CD14-positive monocyte (primary cell): ENCODE measurements around the gene NR2F1. TPM values are rescaled to one million over a fixed set of nuclear protein-coding genes. Genes with fewer than 3 reads are reported as not detected.
A peak's percentile ranks its signal among the peaks of the same experiment; 100 is the strongest.

Experiments
- DNase-seq, 3 donors: peaks; one replicate each; pipeline ENCODE4 v3.0.0-alpha.2; 2011 to 2022
- H2AFZ ChIP-seq: 2 replicates; pipeline ENCODE4 v1.6.0; 2012; ENCODE audit warnings: mild to moderate bottlenecking, low read depth, low read length, inconsistent platforms; ENCODE audit not compliant: insufficient read depth, poor library complexity, severe bottlenecking
- H3K27ac ChIP-seq, 2 donors: 1 replicate in 1 of 2; 2 replicates in 1 of 2; pipeline ENCODE4 v1.5.1; 2012 to 2013; ENCODE audit warnings: low read length in 2 of 2, control low read depth in 1 of 2, inconsistent platforms in 1 of 2, low read depth in 1 of 2, mild to moderate bottlenecking in 1 of 2
- H3K27me3 ChIP-seq, 2 donors: one replicate each; pipeline versions ENCODE4 v1.6.0 to v1.6.1; 2011 to 2013; ENCODE audit warnings: low read length in 2 of 2; ENCODE audit not compliant: control insufficient read depth in 2 of 2, insufficient read depth in 2 of 2
- H3K36me3 ChIP-seq, 2 donors: replicated peaks in 1 of 2; 1 replicate in 1 of 2; 2 replicates in 1 of 2; pipeline versions ENCODE4 v1.5.1 to v1.6.1; 2012 to 2013; ENCODE audit warnings: low read length in 2 of 2, control low read depth in 1 of 2, inconsistent platforms in 1 of 2, mild to moderate bottlenecking in 1 of 2; ENCODE audit not compliant: insufficient read depth in 2 of 2, control insufficient read depth in 1 of 2
- H3K4me1 ChIP-seq, 2 donors: 1 replicate in 1 of 2; 2 replicates in 1 of 2; pipeline versions ENCODE4 v1.5.1 to v1.6.1; 2012 to 2013; ENCODE audit warnings: low read length in 2 of 2, control low read depth in 1 of 2, inconsistent platforms in 1 of 2, mild to moderate bottlenecking in 1 of 2, moderate library complexity in 1 of 2; ENCODE audit not compliant: insufficient read depth in 2 of 2, control insufficient read depth in 1 of 2
- H3K4me2 ChIP-seq: replicated peaks from 2 replicates; pipeline ENCODE3; 2012; ENCODE audit warnings: low read length, moderate library complexity, mild to moderate bottlenecking; ENCODE audit not compliant: poor library complexity, severe bottlenecking; ENCODE audit errors: extremely low read depth
- H3K4me3 ChIP-seq, 3 experiments: fragments of 200-600 bp in 1 of 3; sonication (generic) in 1 of 3; replicated peaks in 1 of 3; 1 replicate in 2 of 3; 2 replicates in 1 of 3; pipeline ENCODE4 v1.5.1; 2011 to 2013; ENCODE audit warnings: low read length in 3 of 3, mild to moderate bottlenecking in 3 of 3, control low read depth in 2 of 3, low read depth in 2 of 3, inconsistent platforms in 1 of 3, moderate library complexity in 1 of 3
- H3K79me2 ChIP-seq: 2 replicates; pipeline ENCODE4 v1.6.0; 2012; ENCODE audit warnings: mild to moderate bottlenecking, control low read depth, inconsistent platforms, low read length, moderate library complexity; ENCODE audit not compliant: insufficient read depth
- H3K9ac ChIP-seq: 2 replicates; pipeline ENCODE4 v1.6.0; 2017; ENCODE audit warnings: low read length, mild to moderate bottlenecking; ENCODE audit not compliant: insufficient read depth, poor library complexity, severe bottlenecking
- H3K9me3 ChIP-seq, 2 donors: replicated peaks in 1 of 2; 1 replicate in 1 of 2; 2 replicates in 1 of 2; pipeline versions ENCODE4 v1.5.1 to v1.6.1; 2012 to 2013; ENCODE audit warnings: low read length in 2 of 2, control low read depth in 1 of 2; ENCODE audit not compliant: control insufficient read depth in 1 of 2, insufficient read depth in 1 of 2
- H4K20me1 ChIP-seq: 2 replicates; pipeline ENCODE4 v1.6.0; 2012; ENCODE audit warnings: mild to moderate bottlenecking, low read length, control low read depth, moderate library complexity; ENCODE audit not compliant: insufficient read depth
- H3K27ac Mint-ChIP-seq, 7 donors: one replicate each; pipeline ENCODE4 v1.8.0; 2020; ENCODE audit warnings: mild to moderate bottlenecking in 7 of 7, mixed read lengths in 7 of 7, moderate library complexity in 6 of 7, inconsistent platforms in 2 of 7
- H3K27me3 Mint-ChIP-seq, 3 donors: one replicate each; pipeline ENCODE4 v1.8.0; 2021 to 2022; ENCODE audit warnings: low read depth in 3 of 3, mild to moderate bottlenecking in 3 of 3, mixed read lengths in 3 of 3, moderate library complexity in 3 of 3, inconsistent platforms in 1 of 3
- H3K36me3 Mint-ChIP-seq, 2 donors: one replicate each; pipeline ENCODE4 v1.8.0; 2020; ENCODE audit warnings: mixed read lengths in 2 of 2, inconsistent platforms in 1 of 2, mild to moderate bottlenecking in 1 of 2
- H3K4me1 Mint-ChIP-seq: one replicate; pipeline ENCODE4 v1.8.0; 2020; ENCODE audit warnings: mild to moderate bottlenecking, mixed read lengths
- H3K4me3 Mint-ChIP-seq, 2 donors: one replicate each; pipeline ENCODE4 v1.8.0; 2020; ENCODE audit warnings: mild to moderate bottlenecking in 2 of 2, mixed read lengths in 2 of 2, moderate library complexity in 1 of 2
- H3K9me3 Mint-ChIP-seq, 7 donors: one replicate each; pipeline ENCODE4 v1.8.0; 2020 to 2022; ENCODE audit warnings: mixed read lengths in 7 of 7, mild to moderate bottlenecking in 6 of 7, moderate library complexity in 6 of 7, inconsistent platforms in 2 of 7
- WGBS: methylation state at CpG from one replicate; pipeline ENCODE4 v1.1.5; 2013; ENCODE audit warnings: missing lambda C conversion rate; ENCODE audit not compliant: insufficient coverage; 5-methylcytosine and 5-hydroxymethylcytosine counted together
- intact Hi-C, 2 donors: fragments of 100-400 bp; cut with micrococcal nuclease; formaldehyde crosslinking; loops; one replicate each; pipeline versions ENCODE4 v1.15.0 to v1.15.1; 2023
- polyA plus RNA-seq, 3 donors: library from polyadenylated mRNA; depleted of rRNA in 1 of 3; unstranded in 2 of 3; stranded (reverse) in 1 of 3; fragments of 300-500 nt in 2 of 3; fragments of >200 nt in 1 of 3; fragmentation: Illumina TruSeq in 2 of 3; gene quantifications; 1 replicate in 2 of 3; 2 replicates in 1 of 3; pipeline ENCODE4 v1.2.3, GENCODE V29; 2012 to 2021
- TF ChIP-seq, protein P1 (sequence below): fragments of 200-600 bp; IDR thresholded peaks from one replicate; pipeline ENCODE4 v1.8.0; 2022; ENCODE audit warnings: antibody characterized with exemption, mild to moderate bottlenecking

NR2F1 gene
- polyA plus RNA-seq, 3 donors: not detected

DNA sequence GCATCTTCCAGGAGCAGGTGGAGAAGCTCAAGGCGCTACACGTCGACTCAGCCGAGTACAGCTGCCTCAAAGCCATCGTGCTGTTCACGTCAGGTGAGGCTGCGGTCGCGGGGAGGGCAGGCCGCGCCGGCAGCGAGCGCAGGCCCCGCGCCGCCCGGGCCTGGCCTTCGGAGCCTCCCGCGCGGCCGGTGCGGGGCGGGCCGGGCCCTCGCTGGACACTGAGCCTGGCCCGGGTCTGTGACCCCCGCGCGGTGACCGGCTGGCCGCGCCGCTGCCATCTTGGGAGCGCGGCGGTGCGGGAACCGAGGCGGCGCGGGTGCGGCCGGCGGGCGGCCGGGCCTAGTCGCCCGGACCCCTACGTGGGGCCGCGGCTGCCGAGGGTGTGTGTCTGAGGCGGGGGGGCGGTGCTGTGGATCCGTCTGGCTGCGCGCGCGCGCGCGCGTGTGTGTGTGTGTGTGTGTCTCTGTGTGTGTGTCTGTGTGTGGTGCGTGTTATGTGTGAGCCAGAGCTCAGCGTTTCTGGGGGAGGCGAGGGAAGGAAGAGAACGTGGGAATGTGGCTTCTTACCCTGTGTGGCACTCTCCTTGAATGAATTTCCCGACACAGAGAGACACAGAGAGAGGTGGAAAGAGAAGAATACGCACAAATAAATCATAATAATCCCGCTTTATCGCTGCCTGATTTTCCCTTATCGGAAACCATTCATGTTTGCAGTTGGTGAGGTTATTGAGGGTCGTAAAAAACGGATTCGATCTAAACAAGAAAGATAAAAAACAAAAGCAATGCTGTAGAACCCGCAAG lies 5.5 kb downstream of the NR2F1 start:
- Histone ChIP-seq H3K9me3 (peaks cover 0 to 40% of the 10 kb centered on the region in 2 donors), H3K4me3 (no peak overlapping the region), H3K36me3 (no peaks in the 10 kb centered on the region), H3K4me1 (peaks cover 8 to 9% of the 10 kb centered on the region in 2 donors), H3K9ac (no peak overlapping the region), H3K27ac (no peak overlapping the region), H3K79me2 (no peaks in the 10 kb centered on the region), H4K20me1 (no peaks in the 10 kb centered on the region), H3K4me2 (no peak overlapping the region), H2AFZ (no peak overlapping the region), H3K27me3 (peaks cover 76 to 86% of the 10 kb centered on the region in 2 donors)
- TF ChIP-seq, protein P1, sequence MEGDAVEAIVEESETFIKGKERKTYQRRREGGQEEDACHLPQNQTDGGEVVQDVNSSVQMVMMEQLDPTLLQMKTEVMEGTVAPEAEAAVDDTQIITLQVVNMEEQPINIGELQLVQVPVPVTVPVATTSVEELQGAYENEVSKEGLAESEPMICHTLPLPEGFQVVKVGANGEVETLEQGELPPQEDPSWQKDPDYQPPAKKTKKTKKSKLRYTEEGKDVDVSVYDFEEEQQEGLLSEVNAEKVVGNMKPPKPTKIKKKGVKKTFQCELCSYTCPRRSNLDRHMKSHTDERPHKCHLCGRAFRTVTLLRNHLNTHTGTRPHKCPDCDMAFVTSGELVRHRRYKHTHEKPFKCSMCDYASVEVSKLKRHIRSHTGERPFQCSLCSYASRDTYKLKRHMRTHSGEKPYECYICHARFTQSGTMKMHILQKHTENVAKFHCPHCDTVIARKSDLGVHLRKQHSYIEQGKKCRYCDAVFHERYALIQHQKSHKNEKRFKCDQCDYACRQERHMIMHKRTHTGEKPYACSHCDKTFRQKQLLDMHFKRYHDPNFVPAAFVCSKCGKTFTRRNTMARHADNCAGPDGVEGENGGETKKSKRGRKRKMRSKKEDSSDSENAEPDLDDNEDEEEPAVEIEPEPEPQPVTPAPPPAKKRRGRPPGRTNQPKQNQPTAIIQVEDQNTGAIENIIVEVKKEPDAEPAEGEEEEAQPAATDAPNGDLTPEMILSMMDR: no peak
- intact Hi-C loops: loop anchor here (5.0 to 10.0 kb wide), 2 partner anchors 214 to 326 kb away; no protein-coding TSS in a partner anchor
- H3K4me1 Mint-ChIP-seq: peaks cover 24% of the 10 kb centered on the region
- DNase-seq: no peak
- 7% methylated on average over 66 of the region's 78 CpGs for WGBS
- peaks cover 32 to 81% (median 71%) of the 10 kb centered on the region in 3 donors for H3K27me3 Mint-ChIP-seq
- H3K9me3 Mint-ChIP-seq: peaks cover 2 to 36% (median 14%) of the 10 kb centered on the region in 7 donors
- H3K36me3 Mint-ChIP-seq: peaks cover 2 to 7% of the 10 kb centered on the region in 2 donors
- H3K4me3 Mint-ChIP-seq: peak overlapping the region in 1 of 2 donors; percentile 88
- no peak overlapping the region for H3K27ac Mint-ChIP-seq

DNA sequence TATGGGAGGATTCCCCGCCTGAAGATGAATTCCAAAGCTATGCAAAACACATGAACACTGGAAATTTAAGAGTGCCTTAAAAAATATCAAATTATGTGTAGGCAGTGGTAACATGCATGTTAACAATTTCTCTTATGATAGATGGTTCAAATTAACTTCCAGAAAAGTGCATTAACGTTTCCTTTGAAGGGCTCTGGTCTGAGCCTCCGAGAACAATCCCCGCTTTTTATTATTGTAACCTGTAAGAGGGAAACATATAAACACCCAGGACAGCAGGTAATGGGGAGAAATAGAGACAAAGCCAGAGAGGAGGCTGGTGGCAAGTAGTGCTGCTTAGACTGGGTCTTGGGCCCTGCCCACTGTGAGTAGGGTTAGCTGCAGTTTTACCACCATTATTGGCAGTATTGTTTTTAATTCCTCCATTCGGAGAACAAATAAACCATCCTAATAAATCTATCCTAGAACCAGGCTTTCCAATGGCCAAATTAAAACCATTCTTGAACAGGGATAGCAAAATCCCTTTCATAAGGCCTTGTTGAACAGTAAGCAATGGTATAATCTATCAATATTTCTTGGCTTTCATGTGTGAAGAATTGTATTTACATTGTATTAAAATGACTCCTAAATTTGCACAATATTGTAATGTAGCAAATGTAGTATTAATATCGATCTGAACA lies 6.3 kb downstream of the NR2F1 start:
- no peak overlapping the region for H3K27ac Mint-ChIP-seq
- Histone ChIP-seq H3K27ac (no peak overlapping the region), H3K36me3 (no peaks in the 10 kb centered on the region), H3K4me2 (no peak overlapping the region), H3K4me1 (peaks cover 4 to 6% of the 10 kb centered on the region in 2 donors), H4K20me1 (no peaks in the 10 kb centered on the region), H3K4me3 (no peak overlapping the region), H3K79me2 (no peaks in the 10 kb centered on the region), H3K27me3 (peaks cover 78 to 90% of the 10 kb centered on the region in 2 donors), H2AFZ (no peak overlapping the region), H3K9me3 (peaks cover 0 to 47% of the 10 kb centered on the region in 2 donors), H3K9ac (no peak overlapping the region)
- peaks cover 2 to 35% (median 16%) of the 10 kb centered on the region in 7 donors for H3K9me3 Mint-ChIP-seq
- TF ChIP-seq, protein P1: no peak
- no peak for DNase-seq
- H3K27me3 Mint-ChIP-seq: peaks cover 32 to 88% (median 71%) of the 10 kb centered on the region in 3 donors
- H3K36me3 Mint-ChIP-seq: peaks cover 0 to 7% of the 10 kb centered on the region in 2 donors
- no CpG with 5 or more reads among the region's 6 CpGs for WGBS
- H3K4me3 Mint-ChIP-seq: peak overlapping the region in 1 of 2 donors; percentile 88
- intact Hi-C loops: loop anchor here (5.0 to 10.0 kb wide), 2 partner anchors 213 to 326 kb away; no protein-coding TSS in a partner anchor
- H3K4me1 Mint-ChIP-seq: peaks cover 28% of the 10 kb centered on the region
